A172 (cell line): Measurements from ENCODE around the gene FAM216A. TPM values are rescaled to one million over a fixed set of nuclear protein-coding genes. Genes with fewer than 3 reads are reported as not detected.

Experiments
- total RNA-seq: library from RNA; depleted of rRNA; stranded (reverse); fragments of >200 nt; shearing (Covaris generic); gene quantifications from 2 replicates; pipeline ENCODE4 v1.2.3, GENCODE V29; 2014; rRNA removed

The FAM216A gene
- total RNA-seq, 1 experiment from 2014 or later = 13.5 TPM

Other genes with a start within 250 kb of the FAM216A start
- 93.0 and 108 TPM in 2 replicates for gene ATP2A2, start 187.6 kb upstream of the FAM216A start, total RNA-seq
- 81.1 and 103 TPM in 2 replicates for gene ANAPC7, start 65.1 kb upstream of the FAM216A start, total RNA-seq
- gene ARPC3, start 18.5 kb upstream of the FAM216A start, total RNA-seq = 411 and 467 TPM in 2 replicates
- 47.8 and 58.1 TPM in 2 replicates for gene GPN3, start 588 bp upstream of the FAM216A start, total RNA-seq
- gene VPS29, start 33.3 kb downstream of the FAM216A start, total RNA-seq = 124 and 205 TPM in 2 replicates
- gene RAD9B, start 33.5 kb downstream of the FAM216A start, total RNA-seq = 0.89 and 2.1 TPM in 2 replicates
- gene PPTC7, start 114.5 kb downstream of the FAM216A start, total RNA-seq = 2.7 and 3.6 TPM in 2 replicates
- gene TCTN1, start 145.3 kb downstream of the FAM216A start, total RNA-seq = 48.9 and 94.0 TPM in 2 replicates
- gene HVCN1, start 220.3 kb downstream of the FAM216A start, total RNA-seq = 0.14 and 0.95 TPM in 2 replicates